Immature natural killer cell (primary cell): ENCODE results near the gene PIP5K1A. TPM values are rescaled to one million over a fixed set of nuclear protein-coding genes. Genes with fewer than 3 reads are reported as not detected.
"Not testable (repeated sequence)": the region's sequence is repeated elsewhere in the genome, so short reads cannot be mapped to it uniquely, and the experiment has no call there.

ENCODE experiments used
- DNase-seq, 3 donors: peaks; one replicate each; pipeline ENCODE4 v3.0.0; 2022; ENCODE audit warnings: mixed read lengths in 1 of 3
- H3K27ac Mint-ChIP-seq, 6 donors: one replicate each; pipeline ENCODE4 v1.8.0; 2020; ENCODE audit warnings: mixed read lengths in 6 of 6, mild to moderate bottlenecking in 5 of 6, inconsistent platforms in 4 of 6, moderate library complexity in 3 of 6
- H3K27me3 Mint-ChIP-seq, 3 donors: one replicate each; pipeline ENCODE4 v1.8.0; 2020 to 2021; ENCODE audit warnings: low read depth in 3 of 3, mild to moderate bottlenecking in 3 of 3, mixed read lengths in 3 of 3, moderate library complexity in 3 of 3, inconsistent platforms in 1 of 3
- H3K36me3 Mint-ChIP-seq, 3 donors: one replicate each; pipeline ENCODE4 v1.8.0; 2020; ENCODE audit warnings: mixed read lengths in 3 of 3, inconsistent platforms in 2 of 3, mild to moderate bottlenecking in 2 of 3
- H3K4me1 Mint-ChIP-seq, 2 donors: one replicate each; pipeline ENCODE4 v1.8.0; 2020; ENCODE audit warnings: inconsistent platforms in 2 of 2, mild to moderate bottlenecking in 2 of 2, mixed read lengths in 2 of 2, moderate library complexity in 1 of 2
- H3K4me3 Mint-ChIP-seq, 5 donors: one replicate each; pipeline ENCODE4 v1.8.0; 2020; ENCODE audit warnings: mild to moderate bottlenecking in 5 of 5, mixed read lengths in 5 of 5, inconsistent platforms in 3 of 5, moderate library complexity in 3 of 5
- H3K9me3 Mint-ChIP-seq, 6 donors: one replicate each; pipeline ENCODE4 v1.8.0; 2020; ENCODE audit warnings: mild to moderate bottlenecking in 6 of 6, mixed read lengths in 6 of 6, inconsistent platforms in 4 of 6, moderate library complexity in 3 of 6
- polyA plus RNA-seq, 3 donors: library from polyadenylated mRNA; unstranded; fragments of 300-500 nt; fragmentation: Illumina TruSeq; gene quantifications; one replicate each; pipeline ENCODE4 v1.2.3, GENCODE V29; 2021

The PIP5K1A gene
- polyA plus RNA-seq, 3 donors from 2014 or later: 13.6 to 20.1 (median 15.8) TPM

- peaks cover 28 to 48% (median 42%) of the 10 kb centered on the region in 3 donors for H3K36me3 Mint-ChIP-seq
- no peaks in the 10 kb centered on the region for H3K27me3 Mint-ChIP-seq
- no peaks in the 10 kb centered on the region for H3K9me3 Mint-ChIP-seq
These were observed 45.4 kb downstream of the PIP5K1A start for GRCh38 chr1:151243683-151244216.

DNA sequence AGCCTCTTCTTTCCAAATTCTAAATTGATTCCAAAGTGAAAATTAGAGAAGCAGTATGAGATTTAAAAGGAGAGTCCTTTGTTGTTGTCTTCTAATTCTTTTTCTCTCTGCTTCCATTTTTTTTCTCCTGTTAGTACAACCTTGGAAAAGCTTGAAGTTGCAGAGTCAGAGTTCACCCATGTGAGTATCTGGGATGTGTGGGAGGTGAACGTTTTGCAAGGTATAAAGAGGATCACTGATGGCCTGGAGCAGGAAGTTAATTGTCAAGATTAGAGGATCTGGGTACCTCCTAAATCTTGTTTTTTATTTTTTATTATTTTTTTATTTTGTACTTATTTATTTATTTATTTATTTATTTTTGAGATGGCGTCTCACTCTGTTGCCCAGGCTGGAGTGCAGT lies 48.4 kb downstream of the PIP5K1A start:
- no peak for DNase-seq
- Mint-ChIP-seq H3K27ac (no peak overlapping the region), H3K4me3 (no peak overlapping the region), H3K9me3 (no peaks in the 10 kb centered on the region), H3K36me3 (peaks cover 26 to 52% (median 40%) of the 10 kb centered on the region in 3 donors), H3K27me3 (peaks cover 0 to 2% (median 0%) of the 10 kb centered on the region in 3 donors), H3K4me1 (peaks cover 0 to 4% of the 10 kb centered on the region in 2 donors)

More at GRCh38 chr1:151243683-151244216, 45.4 kb downstream of the PIP5K1A start:
- no peak for DNase-seq
- Mint-ChIP-seq H3K27ac (no peak overlapping the region), H3K4me1 (no peaks in the 10 kb centered on the region), H3K4me3 (no peak overlapping the region)

DNA sequence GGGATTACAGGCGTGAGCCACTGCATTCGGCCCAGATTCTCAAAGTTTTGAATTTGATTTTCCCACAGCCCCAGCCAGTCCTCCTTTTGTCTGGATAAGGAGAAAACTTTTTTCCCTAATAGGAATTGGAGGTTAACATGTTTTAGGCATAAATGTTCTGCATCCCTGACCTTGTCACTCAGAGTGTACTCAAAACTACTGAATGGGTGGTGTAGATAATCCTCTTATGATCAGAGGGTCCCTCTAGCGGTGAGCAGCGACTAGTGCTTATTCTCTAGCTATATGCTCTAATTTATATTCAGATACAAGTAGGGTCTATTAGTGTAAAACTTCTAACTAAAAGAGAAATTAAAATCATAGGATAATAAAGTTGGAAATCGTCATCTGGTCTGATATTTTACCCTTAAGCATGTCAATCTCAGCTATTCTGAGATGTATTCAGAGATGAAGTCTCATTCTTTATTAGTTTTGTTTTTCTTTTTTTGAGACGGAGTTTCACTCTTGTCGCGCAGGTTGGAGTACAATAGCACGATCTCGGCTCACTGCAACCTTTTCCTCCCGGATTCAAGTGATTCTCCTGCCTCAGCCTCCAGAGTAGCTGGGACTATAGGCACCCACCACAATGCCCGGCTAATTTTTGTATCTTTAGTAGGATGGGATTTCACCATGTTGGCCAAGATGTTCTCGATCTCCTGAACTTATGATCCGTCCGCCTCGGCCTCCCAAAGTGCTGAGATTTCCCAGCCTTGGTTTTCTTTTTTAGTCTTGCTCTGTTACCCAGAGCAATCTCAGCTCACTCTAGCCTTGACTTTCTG lies 53.5 kb downstream of the PIP5K1A start:
- no peaks in the 10 kb centered on the region for H3K9me3 Mint-ChIP-seq
- peak overlapping the region in 1 of 6 donors; percentile 20 for H3K27ac Mint-ChIP-seq
- H3K4me1 Mint-ChIP-seq: peaks cover 21 to 28% of the 10 kb centered on the region in 2 donors
- H3K27me3 Mint-ChIP-seq: peaks cover 3 to 12% (median 7%) of the 10 kb centered on the region in 3 donors
- no peak overlapping the region for H3K4me3 Mint-ChIP-seq
- DNase-seq: peak; percentile 48 to 65 (median 55)
- H3K36me3 Mint-ChIP-seq: peaks cover 9 to 21% (median 18%) of the 10 kb centered on the region in 3 donors

GRCh38 chr1:151254217-151255213 lies 56.2 kb downstream of the PIP5K1A start, which contains the start of gene PSMD4:
TSS of gene PSMD4 (plus strand) at chr1:151254734. CDS start at chr1:151254783, 49 bp downstream.
- Mint-ChIP-seq H3K4me1 (peaks cover 30 to 47% of the 10 kb centered on the region in 2 donors), H3K36me3 (peaks cover 0 to 2% (median 1%) of the 10 kb centered on the region in 3 donors), H3K9me3 (no peaks in the 10 kb centered on the region), H3K27ac (peak within 1 kb of the TSS; percentile 90 to 96 (median 96)), H3K27me3 (peaks cover 3 to 14% (median 7%) of the 10 kb centered on the region in 3 donors), H3K4me3 (peak within 1 kb of the TSS; percentile 91 to 99 (median 95))
- DNase-seq: peak; percentile 93 to 94 (median 93)

DNA sequence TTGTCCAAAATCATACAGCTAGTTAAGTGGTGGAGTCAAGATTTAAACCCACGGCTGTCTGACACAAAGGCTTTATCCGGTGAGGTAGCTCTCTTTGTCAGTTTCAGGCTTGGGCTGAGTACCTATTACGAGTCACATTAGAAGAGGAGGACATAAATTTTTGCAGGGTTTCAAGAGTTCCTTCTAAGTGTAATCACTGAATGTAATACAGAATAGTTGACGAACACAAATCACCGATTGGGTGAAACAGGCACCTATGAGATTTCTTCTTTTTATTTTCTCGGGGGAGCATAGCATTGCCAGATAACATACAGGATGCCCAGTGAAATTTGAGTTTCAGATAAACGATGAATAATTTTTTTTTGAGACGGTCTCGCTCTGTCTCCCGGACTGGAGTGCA lies 57.0 kb downstream of the PIP5K1A start:
- Mint-ChIP-seq H3K4me3 (peak overlapping the region; percentile 91 to 99 (median 95)), H3K4me1 (peaks cover 30 to 47% of the 10 kb centered on the region in 2 donors), H3K27ac (peak overlapping the region; percentile 90 to 96 (median 96)), H3K36me3 (no peaks in the 10 kb centered on the region), H3K9me3 (no peaks in the 10 kb centered on the region), H3K27me3 (peaks cover 3 to 14% (median 7%) of the 10 kb centered on the region in 3 donors)
- no peak for DNase-seq

DNA sequence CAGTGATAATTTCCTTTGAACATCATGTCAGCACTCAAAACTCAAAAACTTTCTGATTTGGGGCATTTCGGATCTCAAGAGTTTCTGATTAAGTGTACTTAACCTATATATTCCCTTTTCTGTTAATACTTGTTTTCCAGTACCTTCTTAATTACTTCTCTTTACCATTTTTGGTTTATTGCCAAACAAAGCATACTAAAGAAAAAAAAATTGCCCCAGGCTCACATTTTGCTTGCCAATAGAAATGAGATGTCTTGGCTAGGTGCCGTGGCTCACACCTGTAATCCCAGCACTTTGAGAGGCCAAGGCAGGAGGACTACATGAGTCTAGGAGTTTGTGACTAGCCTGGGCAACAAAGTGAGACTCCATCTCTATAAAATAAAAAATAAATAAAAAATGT lies 61.0 kb downstream of the PIP5K1A start:
- H3K4me3 Mint-ChIP-seq: no peak overlapping the region
- H3K4me1 Mint-ChIP-seq: peaks cover 28 to 39% of the 10 kb centered on the region in 2 donors
- H3K27me3 Mint-ChIP-seq: peaks cover 3 to 10% (median 3%) of the 10 kb centered on the region in 3 donors
- H3K27ac Mint-ChIP-seq: no peak overlapping the region
- DNase-seq: no peak
- no peaks in the 10 kb centered on the region for H3K9me3 Mint-ChIP-seq
- peaks cover 3 to 6% (median 3%) of the 10 kb centered on the region in 3 donors for H3K36me3 Mint-ChIP-seq

- Mint-ChIP-seq H3K36me3 (peaks cover 11 to 41% (median 24%) of the 10 kb centered on the region in 3 donors), H3K27ac (peak overlapping the region in 2 of 6 donors; percentile 39 to 80), H3K9me3 (no peaks in the 10 kb centered on the region), H3K27me3 (no peaks in the 10 kb centered on the region), H3K4me3 (no peak overlapping the region), H3K4me1 (no peaks in the 10 kb centered on the region)
- no peak for DNase-seq
These were observed 67.3 kb downstream of the PIP5K1A start for GRCh38 chr1:151265446-151266236.

DNA sequence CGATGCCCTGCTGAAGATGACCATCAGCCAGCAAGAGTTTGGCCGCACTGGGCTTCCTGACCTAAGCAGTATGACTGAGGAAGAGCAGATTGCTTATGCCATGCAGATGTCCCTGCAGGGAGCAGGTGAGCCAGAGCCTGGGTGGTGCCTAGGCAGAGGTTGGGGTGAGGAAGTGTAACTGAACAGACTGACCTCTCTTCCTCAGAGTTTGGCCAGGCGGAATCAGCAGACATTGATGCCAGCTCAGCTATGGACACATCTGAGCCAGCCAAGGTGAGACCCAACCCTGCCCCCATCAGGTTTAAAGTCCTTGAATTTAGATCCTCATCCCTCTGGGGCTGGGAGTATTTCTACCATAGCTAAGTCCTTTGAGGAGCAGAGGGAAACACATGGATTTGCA lies 68.0 kb downstream of the PIP5K1A start:
- Mint-ChIP-seq H3K4me1 (no peaks in the 10 kb centered on the region), H3K4me3 (no peak overlapping the region), H3K27ac (no peak overlapping the region), H3K36me3 (peaks cover 12 to 42% (median 24%) of the 10 kb centered on the region in 3 donors), H3K9me3 (no peaks in the 10 kb centered on the region), H3K27me3 (no peaks in the 10 kb centered on the region)
- no peak for DNase-seq

DNA sequence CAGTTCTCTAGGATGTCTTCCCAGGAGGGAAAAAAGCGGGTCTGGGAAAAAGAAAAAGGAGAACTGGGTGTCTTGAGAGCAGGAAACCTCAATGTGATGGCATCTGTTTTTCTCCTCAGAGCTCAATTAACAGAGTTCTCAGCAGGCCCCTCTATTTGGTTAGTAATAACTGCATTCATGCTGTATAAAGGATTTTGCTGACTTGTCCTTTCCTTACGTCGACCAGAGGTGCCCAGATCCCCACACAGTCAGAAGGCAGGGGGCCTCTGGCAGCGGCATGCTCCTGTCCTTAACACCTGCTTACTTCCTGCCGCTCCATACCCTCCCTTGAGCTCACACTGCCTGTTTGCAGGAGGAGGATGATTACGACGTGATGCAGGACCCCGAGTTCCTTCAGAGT lies 68.5 kb downstream of the PIP5K1A start:
- Mint-ChIP-seq H3K4me3 (no peak overlapping the region), H3K9me3 (no peaks in the 10 kb centered on the region), H3K36me3 (peaks cover 15 to 45% (median 24%) of the 10 kb centered on the region in 3 donors), H3K27me3 (no peaks in the 10 kb centered on the region), H3K4me1 (no peaks in the 10 kb centered on the region), H3K27ac (peak overlapping the region in 1 of 6 donors; percentile 63)
- DNase-seq: no peak

- DNase-seq: no peak
- Mint-ChIP-seq H3K27ac (peak overlapping the region in 1 of 6 donors; percentile 64), H3K36me3 (peaks cover 12 to 44% (median 26%) of the 10 kb centered on the region in 3 donors), H3K4me1 (no peaks in the 10 kb centered on the region), H3K27me3 (no peaks in the 10 kb centered on the region), H3K4me3 (no peak overlapping the region), H3K9me3 (no peaks in the 10 kb centered on the region)
These were observed 69.4 kb downstream of the PIP5K1A start for GRCh38 chr1:151267760-151268159.

DNA sequence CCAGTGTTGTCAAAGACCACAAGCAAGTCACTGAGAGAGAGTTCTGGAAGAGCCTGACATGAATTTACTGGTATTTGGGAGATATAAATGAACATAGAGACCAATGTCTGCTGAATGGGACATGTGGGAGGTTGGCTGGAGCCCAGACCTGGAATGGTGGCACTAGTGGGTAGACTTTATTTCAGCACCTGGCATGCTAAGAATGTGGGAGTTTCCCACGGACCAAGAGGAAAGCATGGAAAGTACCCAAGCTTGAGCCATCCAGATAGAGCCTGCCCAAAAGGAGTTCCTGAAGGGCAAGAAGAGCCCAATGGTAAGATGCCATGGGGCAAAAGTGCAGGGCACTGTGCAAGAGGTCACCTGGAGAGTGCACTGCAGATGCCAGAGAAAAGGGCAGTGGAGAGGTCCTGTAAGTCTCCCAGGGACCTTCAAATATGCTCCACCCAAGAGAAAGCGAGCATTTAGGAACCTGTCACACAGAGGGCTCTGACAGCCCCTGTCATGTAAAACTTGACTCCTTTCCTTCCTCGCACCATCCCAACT lies 75.6 kb downstream of the PIP5K1A start:
- H3K9me3 Mint-ChIP-seq: no peaks in the 10 kb centered on the region
- H3K36me3 Mint-ChIP-seq: peaks cover 3 to 13% (median 8%) of the 10 kb centered on the region in 3 donors
- H3K4me3 Mint-ChIP-seq: no peak overlapping the region
- H3K4me1 Mint-ChIP-seq: no peaks in the 10 kb centered on the region
- no peak overlapping the region for H3K27ac Mint-ChIP-seq
- peaks cover 0 to 5% (median 2%) of the 10 kb centered on the region in 3 donors for H3K27me3 Mint-ChIP-seq
- no peak for DNase-seq

DNA sequence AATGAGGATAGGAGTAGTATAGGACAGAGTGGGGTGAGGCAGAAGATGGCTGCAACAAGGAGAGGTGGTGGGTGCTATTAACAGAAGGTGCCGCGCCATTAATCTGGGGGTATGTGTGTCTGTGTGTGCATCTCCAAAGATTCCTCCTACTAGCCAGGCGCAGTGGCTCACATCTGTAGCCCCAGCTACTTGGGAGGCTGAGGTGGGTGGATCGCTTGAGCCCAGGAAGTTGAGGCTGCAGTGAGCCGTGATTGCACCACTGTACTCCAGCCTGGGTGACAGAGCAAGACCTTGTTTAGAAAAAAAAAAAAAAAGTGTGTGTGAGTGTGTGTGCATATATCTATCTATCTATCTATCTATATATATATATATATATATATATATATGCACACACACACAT lies 77.0 kb downstream of the PIP5K1A start:
- H3K4me3 Mint-ChIP-seq, H3K36me3 Mint-ChIP-seq: not testable (repeated sequence)

More for the DNA sequence above, 77.0 kb downstream of the PIP5K1A start:
- H3K27me3 Mint-ChIP-seq, H3K27ac Mint-ChIP-seq, DNase-seq, H3K4me1 Mint-ChIP-seq, H3K9me3 Mint-ChIP-seq: not testable (repeated sequence)
